GM12892 (cell line): Measurements from ENCODE around the gene EARS2.

ENCODE experiments used
- POLR2A ChIP-seq: IDR thresholded peaks from 2 replicates; pipeline ENCODE4 v1.6.1; 2011; ENCODE audit warnings: low read depth, low read length, control low read depth
- POLR2AphosphoS5 ChIP-seq: IDR thresholded peaks from 2 replicates; pipeline ENCODE4 v1.6.1; 2011; ENCODE audit warnings: low read depth, low read length, control low read depth
- TAF1 ChIP-seq: IDR thresholded peaks from 2 replicates; pipeline ENCODE4 v1.6.1; 2011; ENCODE audit warnings: low read depth, mild to moderate bottlenecking, control low read depth, low read length, borderline replicate concordance

- TF ChIP-seq POLR2AphosphoS5, result no peak
- no peak for TF ChIP-seq POLR2A
- TF ChIP-seq TAF1, result no peak
Measured at GRCh38 chr16:23512168-23512695, 44.9 kb downstream of the EARS2 start.
